ENCODE data around the gene WNT3A.

DNA sequence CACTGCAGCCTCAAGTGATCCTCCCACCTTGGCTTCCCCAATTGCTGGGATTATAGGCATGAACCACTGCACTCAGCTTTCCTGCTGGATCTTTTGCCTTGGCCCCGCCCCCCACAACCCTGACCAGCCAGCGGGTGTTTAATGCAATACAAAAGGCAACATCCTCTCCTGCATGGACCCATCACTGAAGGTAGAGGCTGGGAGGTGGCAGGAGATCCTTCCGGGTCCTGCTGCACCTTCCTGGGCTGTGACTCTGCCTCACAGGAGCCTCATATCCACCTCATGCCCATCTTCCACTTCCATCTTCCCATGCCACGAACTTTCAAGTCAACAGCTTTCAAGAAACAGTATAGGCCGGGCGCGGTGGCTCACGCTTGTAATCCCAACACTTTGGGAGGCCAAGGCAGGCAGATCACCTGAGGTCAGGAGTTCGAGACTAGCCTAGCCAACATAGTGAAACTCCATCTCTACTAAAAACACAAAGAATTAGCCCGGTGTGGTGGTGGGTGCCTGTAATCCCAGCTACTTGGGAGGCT, 47.4 kb upstream of the WNT3A start:
- no peak for TF ChIP-seq POLR2AphosphoS5 (IDR thresholded peaks at IDR 0.05; ENCODE audit: low read depth)
- TF ChIP-seq, protein P1, sequence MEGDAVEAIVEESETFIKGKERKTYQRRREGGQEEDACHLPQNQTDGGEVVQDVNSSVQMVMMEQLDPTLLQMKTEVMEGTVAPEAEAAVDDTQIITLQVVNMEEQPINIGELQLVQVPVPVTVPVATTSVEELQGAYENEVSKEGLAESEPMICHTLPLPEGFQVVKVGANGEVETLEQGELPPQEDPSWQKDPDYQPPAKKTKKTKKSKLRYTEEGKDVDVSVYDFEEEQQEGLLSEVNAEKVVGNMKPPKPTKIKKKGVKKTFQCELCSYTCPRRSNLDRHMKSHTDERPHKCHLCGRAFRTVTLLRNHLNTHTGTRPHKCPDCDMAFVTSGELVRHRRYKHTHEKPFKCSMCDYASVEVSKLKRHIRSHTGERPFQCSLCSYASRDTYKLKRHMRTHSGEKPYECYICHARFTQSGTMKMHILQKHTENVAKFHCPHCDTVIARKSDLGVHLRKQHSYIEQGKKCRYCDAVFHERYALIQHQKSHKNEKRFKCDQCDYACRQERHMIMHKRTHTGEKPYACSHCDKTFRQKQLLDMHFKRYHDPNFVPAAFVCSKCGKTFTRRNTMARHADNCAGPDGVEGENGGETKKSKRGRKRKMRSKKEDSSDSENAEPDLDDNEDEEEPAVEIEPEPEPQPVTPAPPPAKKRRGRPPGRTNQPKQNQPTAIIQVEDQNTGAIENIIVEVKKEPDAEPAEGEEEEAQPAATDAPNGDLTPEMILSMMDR (IDR thresholded peaks at IDR 0.05; ENCODE audit: insufficient read depth, low read length) = no peak

All from HL-60 (cell line).